Keratinocyte (primary cell): ENCODE results near the gene SLC25A25. TPM values are rescaled to one million over a fixed set of nuclear protein-coding genes. Genes with fewer than 3 reads are reported as not detected.

ENCODE experiments used
- DNase-seq: peaks from one replicate; pipeline ENCODE4 v3.0.0-alpha.2; 2011; ENCODE audit warnings: low read depth, missing footprints, low spot score
- FAIRE-seq: peaks from 2 replicates; lab custom pipeline; 2011; peaks lifted over from hg19 to GRCh38; lab: Jason Lieb, UNC
- H2AFZ ChIP-seq: 2 replicates; pipeline ENCODE4 v1.6.0; 2012; ENCODE audit warnings: low read length, control low read depth, inconsistent platforms; ENCODE audit not compliant: control insufficient read depth
- H3K27ac ChIP-seq: 2 replicates; pipeline ENCODE4 v1.5.1; 2011; ENCODE audit warnings: low read length; ENCODE audit not compliant: control insufficient read depth, insufficient read depth
- H3K27me3 ChIP-seq: 3 replicates; pipeline ENCODE4 v1.6.0; 2011; ENCODE audit warnings: low read length; ENCODE audit not compliant: control insufficient read depth, insufficient read depth; ENCODE audit errors: extremely low read depth
- H3K36me3 ChIP-seq, 2 experiments: 2 replicates in 1 of 2; 3 replicates in 1 of 2; pipeline ENCODE4 v1.5.1; 2011; ENCODE audit warnings: low read length in 2 of 2, mild to moderate bottlenecking in 1 of 2; ENCODE audit not compliant: control insufficient read depth in 2 of 2, insufficient read depth in 2 of 2; ENCODE audit errors: extremely low read depth in 1 of 2
- H3K4me1 ChIP-seq: 3 replicates; pipeline ENCODE4 v1.5.1; 2011; ENCODE audit warnings: low read length; ENCODE audit not compliant: control insufficient read depth, insufficient read depth; ENCODE audit errors: extremely low read depth
- H3K4me2 ChIP-seq: 3 replicates; pipeline ENCODE4 v1.6.0; 2011; ENCODE audit warnings: low read depth, low read length; ENCODE audit not compliant: control insufficient read depth, insufficient read depth; ENCODE audit errors: extremely low read depth
- H3K4me3 ChIP-seq, 3 experiments: fragments of 200-600 bp in 1 of 3; sonication (generic) in 1 of 3; 2 replicates in 2 of 3; 3 replicates in 1 of 3; pipeline ENCODE4 v1.5.1; 2011 to 2016; ENCODE audit warnings: low read length in 3 of 3, mild to moderate bottlenecking in 3 of 3, control low read depth in 2 of 3, inconsistent platforms in 1 of 3, low read depth in 1 of 3, mixed read lengths in 1 of 3, mixed run types in 1 of 3, moderate library complexity in 1 of 3; ENCODE audit not compliant: control insufficient read depth in 2 of 3, insufficient read depth in 2 of 3; ENCODE audit errors: extremely low read depth in 1 of 3
- H3K79me2 ChIP-seq: 2 replicates; pipeline ENCODE4 v1.6.0; 2012; ENCODE audit warnings: low read length; ENCODE audit not compliant: control insufficient read depth, insufficient read depth
- H3K9ac ChIP-seq: 3 replicates; pipeline ENCODE4 v1.6.0; 2011; ENCODE audit warnings: low read length; ENCODE audit not compliant: control insufficient read depth, insufficient read depth; ENCODE audit errors: extremely low read depth
- H3K9me1 ChIP-seq: 3 replicates; pipeline ENCODE4 v1.6.0; 2011; ENCODE audit warnings: low read length; ENCODE audit not compliant: control insufficient read depth, insufficient read depth; ENCODE audit errors: extremely low read depth
- H3K9me3 ChIP-seq: 2 replicates; pipeline ENCODE4 v1.5.1; 2012; ENCODE audit warnings: low read depth, low read length; ENCODE audit not compliant: control insufficient read depth
- H4K20me1 ChIP-seq: 3 replicates; pipeline ENCODE4 v1.6.0; 2011; ENCODE audit warnings: low read length; ENCODE audit not compliant: control insufficient read depth, insufficient read depth; ENCODE audit errors: extremely low read depth
- EZH2 ChIP-seq: IDR thresholded peaks from one replicate; pipeline ENCODE4 v1.6.1; 2012; ENCODE audit warnings: inconsistent platforms, mild to moderate bottlenecking, low read length, moderate library complexity
- dilution Hi-C: fragments of 300-500 bp; cut with MboI; formaldehyde crosslinking; loops from one replicate; pipeline ENCODE4 v1.7.0; 2020; ENCODE audit warnings: low sequenced_read_pairs; ENCODE audit not compliant: extremely low pct_ligation_motif_present
- polyA plus RNA-seq, 5 experiments: library from polyadenylated mRNA; depleted of rRNA in 3 of 5; stranded (reverse) in 3 of 5; stranded (forward) in 1 of 5; unstranded in 1 of 5; fragments of >200 nt; gene quantifications; 1 replicate in 1 of 5; 2 replicates in 3 of 5; 3 replicates in 1 of 5; pipeline versions ENCODE4 v1.2.1 to v1.2.3, GENCODE V29; 2011 to 2012; ENCODE audit warnings: missing spikeins in 2 of 5, low read depth in 1 of 5, low replicate concordance in 1 of 5
- TF ChIP-seq, protein P1 (sequence below), 3 experiments: IDR thresholded peaks in 1 of 3; conservative IDR thresholded peaks in 1 of 3; optimal IDR thresholded peaks in 1 of 3; 2 replicates in 2 of 3; 3 replicates in 1 of 3; pipeline versions ENCODE3 to v1.5.1; 2011; ENCODE audit warnings: low read length in 3 of 3, mild to moderate bottlenecking in 3 of 3, moderate library complexity in 2 of 3, control low read depth in 1 of 3, inconsistent platforms in 1 of 3; ENCODE audit not compliant: insufficient read depth in 2 of 3; ENCODE audit errors: extremely low read depth in 1 of 3

SLC25A25 gene
- polyA plus RNA-seq, 1 donor (not counting 4 experiments of a cell fraction or from before 2014, with no cell fraction given), result 6.5 TPM

DNA sequence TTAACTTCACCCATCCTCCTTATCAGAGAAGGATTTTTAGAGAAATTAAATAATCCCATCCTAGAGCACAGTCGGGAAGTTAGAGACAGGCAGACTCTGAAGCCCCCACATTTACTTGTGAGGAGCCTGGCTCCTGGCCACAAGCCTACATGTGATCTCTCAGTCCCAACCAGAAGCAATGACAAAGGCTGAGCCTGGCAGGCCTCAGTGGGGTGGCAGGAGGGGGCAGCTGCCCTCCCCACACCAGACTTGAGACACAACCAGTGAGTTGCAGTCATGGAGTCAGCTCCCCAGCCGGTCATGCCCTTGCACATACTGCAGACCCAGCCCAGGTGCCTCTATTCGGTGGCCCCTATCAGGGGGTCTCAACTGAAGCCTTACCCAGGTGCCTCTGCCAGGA is 11.9 kb upstream of the SLC25A25 start:
- Histone ChIP-seq H3K4me1 (peaks cover 14% of the 10 kb centered on the region), H3K27ac (no peak overlapping the region), H3K9me1 (no peaks in the 10 kb centered on the region), H3K9ac (no peak overlapping the region), H3K9me3 (no peaks in the 10 kb centered on the region), H2AFZ (no peak overlapping the region), H3K79me2 (no peaks in the 10 kb centered on the region), H3K4me3 (no peak overlapping the region), H4K20me1 (no peaks in the 10 kb centered on the region), H3K27me3 (no peaks in the 10 kb centered on the region), H3K4me2 (no peak overlapping the region), H3K36me3 (no peaks in the 10 kb centered on the region)
- TF ChIP-seq, protein P1, sequence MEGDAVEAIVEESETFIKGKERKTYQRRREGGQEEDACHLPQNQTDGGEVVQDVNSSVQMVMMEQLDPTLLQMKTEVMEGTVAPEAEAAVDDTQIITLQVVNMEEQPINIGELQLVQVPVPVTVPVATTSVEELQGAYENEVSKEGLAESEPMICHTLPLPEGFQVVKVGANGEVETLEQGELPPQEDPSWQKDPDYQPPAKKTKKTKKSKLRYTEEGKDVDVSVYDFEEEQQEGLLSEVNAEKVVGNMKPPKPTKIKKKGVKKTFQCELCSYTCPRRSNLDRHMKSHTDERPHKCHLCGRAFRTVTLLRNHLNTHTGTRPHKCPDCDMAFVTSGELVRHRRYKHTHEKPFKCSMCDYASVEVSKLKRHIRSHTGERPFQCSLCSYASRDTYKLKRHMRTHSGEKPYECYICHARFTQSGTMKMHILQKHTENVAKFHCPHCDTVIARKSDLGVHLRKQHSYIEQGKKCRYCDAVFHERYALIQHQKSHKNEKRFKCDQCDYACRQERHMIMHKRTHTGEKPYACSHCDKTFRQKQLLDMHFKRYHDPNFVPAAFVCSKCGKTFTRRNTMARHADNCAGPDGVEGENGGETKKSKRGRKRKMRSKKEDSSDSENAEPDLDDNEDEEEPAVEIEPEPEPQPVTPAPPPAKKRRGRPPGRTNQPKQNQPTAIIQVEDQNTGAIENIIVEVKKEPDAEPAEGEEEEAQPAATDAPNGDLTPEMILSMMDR (optimal IDR thresholded peaks at IDR 0.05 in 1 of 3, IDR thresholded peaks at IDR 0.05 in 1 of 3, conservative IDR thresholded peaks at IDR 0.05 in 1 of 3; ENCODE audit: extremely low read depth in 1 of 3, insufficient read depth in 2 of 3, low read length in 3 of 3), result no peak
- no peak for TF ChIP-seq EZH2
- dilution Hi-C loops, result loop anchor here (25.0 kb wide), 1 partner anchor 119 kb away; the partner anchor contains the start of genes DPM2 and PIP5KL1
- FAIRE-seq (no peak), DNase-seq (no peak)

DNA sequence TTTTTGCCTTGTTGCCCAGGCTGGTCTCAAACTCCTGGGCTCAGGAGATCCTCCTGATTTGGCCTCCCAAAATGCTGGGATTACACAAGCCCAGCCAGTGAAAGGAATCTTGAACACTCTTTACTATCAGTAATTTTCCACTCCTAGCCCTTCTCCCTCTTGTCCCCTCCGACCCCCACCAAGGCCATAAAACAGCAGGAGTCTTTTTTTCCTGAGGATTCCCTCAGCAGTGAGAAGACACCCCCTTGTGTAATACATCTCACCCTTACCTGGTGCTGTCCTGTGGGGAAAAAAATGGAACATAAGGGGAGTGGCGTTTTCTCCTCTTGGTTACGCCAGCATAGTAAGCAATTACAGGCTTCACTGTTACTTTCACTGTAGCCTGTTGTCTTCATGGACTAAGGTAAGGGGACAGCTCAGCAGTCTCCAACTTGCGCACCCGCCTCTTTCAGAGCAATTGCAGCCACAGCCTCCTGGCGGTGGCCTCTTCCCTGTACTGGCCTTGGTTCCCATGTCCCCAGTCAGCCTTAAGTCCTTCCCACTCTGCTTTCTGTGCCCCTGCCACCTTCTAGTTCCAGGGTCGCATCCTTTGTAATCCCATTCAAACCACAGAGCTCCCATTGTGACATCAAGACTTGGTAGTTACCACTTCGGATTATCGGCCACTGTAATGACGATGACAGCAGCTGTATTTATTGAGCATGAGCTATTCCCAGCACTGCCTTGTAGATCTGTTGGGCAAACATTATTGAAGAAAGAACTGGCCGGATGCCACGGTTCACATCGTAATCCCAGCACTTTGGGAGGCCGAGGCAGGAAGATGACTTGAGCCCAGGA is 10.9 kb upstream of the SLC25A25 start:
- H3K79me2 ChIP-seq, result no peaks in the 10 kb centered on the region
- H3K27me3 ChIP-seq, result no peaks in the 10 kb centered on the region
- H3K4me3 ChIP-seq, result no peak overlapping the region
- H3K36me3 ChIP-seq, result no peaks in the 10 kb centered on the region
- no peak overlapping the region for H2AFZ ChIP-seq
- H3K4me2 ChIP-seq, result no peak overlapping the region
- no peak overlapping the region for H3K9ac ChIP-seq
- no peak for FAIRE-seq
- dilution Hi-C loops, result loop anchor here (25.0 kb wide), 1 partner anchor 120 kb away; the partner anchor contains the start of genes DPM2 and PIP5KL1
- H3K4me1 ChIP-seq, result peaks cover 4% of the 10 kb centered on the region
- no peaks in the 10 kb centered on the region for H3K9me1 ChIP-seq
- no peaks in the 10 kb centered on the region for H4K20me1 ChIP-seq
- H3K27ac ChIP-seq, result no peak overlapping the region
- DNase-seq, result no peak
- H3K9me3 ChIP-seq, result no peaks in the 10 kb centered on the region
- no peak for TF ChIP-seq EZH2
- TF ChIP-seq, protein P1 (optimal IDR thresholded peaks at IDR 0.05 in 1 of 3, IDR thresholded peaks at IDR 0.05 in 1 of 3, conservative IDR thresholded peaks at IDR 0.05 in 1 of 3; ENCODE audit: extremely low read depth in 1 of 3, insufficient read depth in 2 of 3, low read length in 3 of 3), result no peak
